Non-pigmented ciliary epithelial cell (primary cell): ENCODE results near the gene C2orf15.
A peak's percentile ranks its signal among the peaks of the same experiment; 100 is the strongest.
"Not testable (repeated sequence)": the region's sequence is repeated elsewhere in the genome, so short reads cannot be mapped to it uniquely, and the experiment has no call there.

Source experiments
- DNase-seq: peaks from one replicate; pipeline ENCODE4 v3.0.0-alpha.2; 2010; ENCODE audit warnings: low read depth

C2orf15 gene

DNA sequence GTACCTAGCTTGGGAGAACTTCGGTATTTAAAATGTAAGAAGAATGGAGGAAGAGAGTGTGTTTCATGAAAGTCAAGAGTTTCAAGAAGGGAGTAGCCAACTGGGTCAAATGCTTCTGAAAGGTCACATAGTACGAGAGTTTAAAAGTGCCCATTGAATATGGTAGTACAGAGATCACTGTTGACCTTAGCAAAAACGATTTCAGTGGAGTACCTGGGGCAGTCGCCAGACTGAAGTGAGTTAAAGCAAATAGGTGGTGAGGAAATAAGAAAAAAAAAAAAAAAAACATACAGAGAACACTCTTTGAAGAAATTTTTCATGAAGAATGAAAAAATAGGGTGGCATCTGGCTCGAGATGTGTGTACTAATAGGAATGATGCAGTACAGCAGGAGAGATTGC, 24.7 kb downstream of the C2orf15 start:
- no peak for DNase-seq

DNA sequence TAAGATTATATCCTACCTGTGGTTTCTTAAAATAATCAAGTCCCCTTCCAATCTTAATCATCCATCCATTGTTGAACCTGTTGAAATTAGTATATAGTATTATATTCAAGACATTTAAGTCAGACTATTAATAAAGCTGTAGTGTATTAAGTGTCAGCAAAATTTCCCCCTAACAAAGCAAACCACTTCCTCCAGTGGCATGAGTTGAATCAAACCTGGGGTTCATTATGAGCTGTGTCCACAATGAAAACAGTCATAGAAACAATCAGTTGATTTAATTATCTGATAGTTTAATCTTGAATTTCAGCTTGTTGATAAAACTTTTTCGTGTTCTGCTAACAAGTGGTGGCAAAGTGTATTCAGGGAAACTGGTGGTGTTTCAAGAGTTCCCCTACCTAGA, 28.0 kb downstream of the C2orf15 start:
- DNase-seq: no peak

DNA sequence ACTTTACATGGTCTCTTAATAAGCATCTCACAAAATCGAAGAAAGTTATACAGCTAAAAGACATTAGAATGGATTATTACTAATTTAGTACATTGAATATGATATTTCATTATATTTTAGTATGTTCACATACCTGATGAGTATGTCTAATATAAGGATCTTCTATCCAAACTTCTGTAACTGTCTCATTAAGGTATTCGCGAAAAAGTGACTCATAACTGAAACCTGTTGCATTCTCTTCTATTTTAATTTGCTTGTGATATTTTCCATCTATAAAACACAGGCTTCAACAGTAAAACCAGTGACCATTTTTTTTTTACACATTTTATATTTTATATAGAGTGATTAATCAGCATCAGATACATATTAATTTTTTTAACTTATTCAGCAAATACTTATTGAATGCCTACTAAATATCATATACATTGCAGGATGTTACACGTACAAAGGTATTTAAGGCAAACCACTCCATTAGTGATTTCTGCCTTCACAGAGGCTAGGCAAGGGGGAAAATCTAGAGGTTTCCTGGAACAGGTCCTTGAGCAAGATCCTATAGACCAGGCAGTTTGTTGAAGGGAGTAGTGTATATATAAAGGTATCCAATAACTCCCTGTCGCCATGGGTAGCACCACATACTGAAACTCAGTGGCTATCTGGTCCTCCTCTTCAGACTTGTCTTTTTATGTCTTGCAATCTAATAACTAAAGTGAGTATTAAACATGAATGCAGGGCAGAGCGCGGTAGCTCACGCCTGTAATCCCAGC, 30.1 kb downstream of the C2orf15 start:
- no peak for DNase-seq

DNA sequence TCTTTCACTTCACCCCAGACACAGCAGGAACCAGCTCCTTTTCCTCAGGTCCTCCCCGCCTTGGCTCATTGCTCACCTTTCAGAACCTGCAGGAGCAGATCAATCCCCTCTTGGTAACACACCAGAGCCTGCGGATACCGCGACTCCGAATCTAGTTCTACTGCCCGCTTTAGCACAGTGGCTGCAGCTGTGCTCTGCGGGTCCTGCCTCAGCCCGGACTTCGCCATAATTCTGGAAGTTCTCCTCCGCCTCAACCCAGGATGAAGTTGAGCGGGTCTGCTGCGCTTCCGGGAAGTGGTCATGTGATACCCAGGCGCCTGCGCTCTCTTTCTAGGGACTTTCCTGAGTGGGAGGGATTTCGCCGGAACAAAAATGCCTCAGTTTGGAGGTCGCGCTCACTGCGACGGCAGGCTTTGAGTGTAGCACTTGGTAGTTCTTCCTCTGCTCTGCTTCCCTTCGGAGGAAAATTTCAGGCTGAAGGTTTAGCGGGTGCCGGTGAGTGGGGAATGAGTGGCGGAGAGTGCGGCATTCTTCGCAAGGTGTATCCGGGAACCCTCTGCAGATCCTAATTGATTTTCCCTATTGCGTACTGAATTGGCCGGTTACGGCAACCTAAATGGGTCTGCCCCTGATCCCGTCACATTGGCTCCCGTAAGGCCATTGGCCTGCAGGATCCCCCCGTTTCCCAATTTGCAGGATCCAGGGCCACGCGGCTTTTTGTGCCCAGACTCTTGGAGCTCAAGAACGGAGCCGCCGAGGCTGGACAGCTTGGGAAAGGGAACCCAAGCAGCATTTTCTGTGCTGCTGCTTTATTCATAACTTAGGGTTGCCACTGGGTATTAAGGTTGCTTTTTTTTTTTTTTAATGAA, 39.5 kb downstream of the C2orf15 start, which contains the start of the genes MITD1 and MRPL30:
Gene MITD1 (minus strand): TSS at position 304 of the 869 bp plus-strand sequence. CDS start 77 bp downstream, at position 227.
Gene MRPL30 (plus strand): TSS at position 430 of the 869 bp plus-strand sequence. CDS start 5,020 bp downstream, outside the sequence.
- DNase-seq: peak; percentile 86

DNA sequence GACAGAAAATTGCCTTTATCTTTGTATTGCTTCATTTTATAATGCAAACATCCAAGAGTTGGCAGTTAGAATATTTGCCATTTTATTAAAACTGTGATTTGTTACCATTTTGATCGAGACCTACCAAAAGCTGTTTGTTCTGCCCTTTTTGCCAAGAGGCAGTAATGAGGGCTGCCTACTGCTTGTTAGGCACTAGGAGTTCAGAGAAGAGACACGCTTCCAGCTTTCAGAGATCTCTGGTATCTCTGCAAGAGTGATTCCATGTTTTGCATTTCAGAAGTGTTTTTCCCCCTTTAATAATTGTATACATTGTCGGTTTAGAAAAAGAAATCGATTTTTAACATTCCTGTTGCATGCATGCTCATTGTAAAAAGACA, 40.1 kb downstream of the C2orf15 start:
- no peak for DNase-seq

DNA sequence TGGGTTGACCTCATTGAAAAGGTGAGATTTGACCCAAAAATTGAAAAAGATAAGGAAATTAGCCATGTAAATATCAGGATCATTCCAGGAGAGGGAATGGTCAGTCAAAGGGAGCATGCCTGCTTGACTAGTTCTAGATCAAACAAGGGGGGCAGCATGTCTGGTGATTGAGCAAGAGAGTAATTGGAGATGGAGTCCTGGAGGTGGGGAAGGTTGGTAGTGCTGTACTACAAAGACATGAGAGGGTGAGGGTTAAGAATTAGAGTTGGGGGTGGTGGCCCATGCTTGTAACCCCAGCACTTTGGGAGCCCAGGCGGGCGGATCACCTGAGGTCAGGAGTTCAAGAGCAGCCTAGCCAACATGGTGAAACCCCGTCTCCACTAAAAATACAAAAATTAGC, 41.5 kb downstream of the C2orf15 start:
- DNase-seq: no peak

DNA sequence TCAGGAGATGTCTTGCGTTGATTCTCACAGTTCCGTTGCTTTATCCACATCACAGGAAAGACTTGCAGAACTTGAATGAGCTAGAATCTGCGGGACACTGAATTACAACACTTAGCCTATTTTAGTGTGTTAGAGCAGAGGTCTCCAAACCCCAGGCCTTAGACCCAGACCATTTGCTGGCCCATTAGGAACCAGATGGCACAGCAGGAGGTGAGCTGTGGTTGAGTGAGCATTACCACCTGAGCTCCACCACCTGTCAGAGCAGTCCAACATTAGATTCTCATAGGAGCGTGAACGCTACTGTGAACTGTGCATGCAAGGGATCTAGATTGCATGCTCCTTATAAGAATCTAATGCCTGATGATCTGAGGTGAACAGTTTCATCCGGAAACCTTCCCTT, 43.3 kb downstream of the C2orf15 start:
- no peak for DNase-seq

DNA sequence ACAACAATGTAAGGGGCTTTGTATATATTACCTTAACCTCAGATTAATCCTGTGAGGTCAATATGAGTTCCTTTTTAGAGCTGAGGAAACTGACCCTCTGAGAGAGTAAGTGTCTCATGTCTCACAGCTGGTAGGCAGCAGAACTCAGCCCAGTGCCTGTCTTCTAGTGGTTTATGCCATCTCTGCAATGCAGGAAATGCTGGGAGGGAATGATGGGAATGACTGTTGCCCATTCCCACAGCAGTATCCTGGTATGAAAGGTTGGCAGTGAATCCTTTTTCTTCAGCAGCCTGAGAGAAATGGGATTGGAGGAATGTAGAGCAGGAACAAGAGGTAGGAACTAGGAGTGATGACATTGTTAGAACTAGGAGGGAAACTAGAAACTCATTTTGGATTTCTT, 45.5 kb downstream of the C2orf15 start:
- DNase-seq: no peak

DNA sequence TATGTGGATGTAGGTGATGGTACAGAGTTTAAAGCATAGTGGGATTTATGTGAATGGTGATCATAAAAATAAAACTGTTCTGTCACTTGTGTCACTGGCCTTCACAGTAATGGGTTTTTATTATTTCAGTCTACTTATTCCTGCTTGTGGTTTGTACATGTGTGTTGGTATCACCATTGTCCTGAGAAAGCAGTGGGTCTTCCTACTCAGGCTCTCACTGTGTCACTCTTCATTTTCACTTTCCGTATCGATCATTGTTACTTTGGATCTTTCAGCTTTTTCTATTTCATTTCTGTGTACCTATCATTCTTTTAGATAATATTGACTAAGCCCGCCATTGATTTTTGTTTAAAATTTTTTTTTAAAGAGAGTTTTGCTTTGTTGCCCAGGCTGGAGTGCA, 46.9 kb downstream of the C2orf15 start:
- no peak for DNase-seq

DNA sequence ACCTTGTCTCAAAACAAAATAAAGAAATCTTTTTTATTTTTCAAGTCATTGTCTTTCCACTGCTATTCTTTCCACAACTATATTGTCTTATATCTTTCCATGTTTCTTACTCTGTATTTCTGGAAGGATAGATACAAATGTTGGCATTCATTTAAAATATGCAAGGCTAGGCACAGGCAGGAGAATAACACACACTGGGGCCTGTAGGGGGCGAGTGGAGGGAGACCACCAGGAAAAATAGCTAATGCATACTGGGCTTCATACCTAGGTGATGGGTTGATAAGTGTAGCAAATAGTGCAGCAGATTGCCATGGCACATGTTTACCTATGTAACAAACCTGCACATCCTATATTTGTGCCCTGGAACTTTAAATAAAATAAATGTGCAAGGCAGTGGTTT, 49.0 kb downstream of the C2orf15 start:
- no peak for DNase-seq

DNA sequence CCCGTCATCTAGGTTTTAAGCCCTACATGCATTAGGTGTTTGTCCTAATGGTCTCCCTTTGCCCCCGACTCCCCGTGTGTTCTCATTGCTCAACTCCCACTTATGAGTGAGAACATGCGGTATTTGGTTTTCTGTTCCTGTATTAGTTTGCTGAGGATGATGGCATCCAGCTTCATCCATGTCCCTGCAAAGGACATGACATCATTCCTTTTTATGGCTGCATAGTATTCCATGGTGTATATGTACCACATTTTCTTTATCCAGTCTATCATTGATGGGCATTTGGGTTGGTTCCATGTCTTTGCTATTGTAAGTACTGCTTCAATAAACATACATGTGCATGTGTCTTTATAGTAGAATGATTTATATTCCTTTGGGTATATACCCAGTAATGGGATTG, 50.9 kb downstream of the C2orf15 start:
- not testable (repeated sequence) for DNase-seq

DNA sequence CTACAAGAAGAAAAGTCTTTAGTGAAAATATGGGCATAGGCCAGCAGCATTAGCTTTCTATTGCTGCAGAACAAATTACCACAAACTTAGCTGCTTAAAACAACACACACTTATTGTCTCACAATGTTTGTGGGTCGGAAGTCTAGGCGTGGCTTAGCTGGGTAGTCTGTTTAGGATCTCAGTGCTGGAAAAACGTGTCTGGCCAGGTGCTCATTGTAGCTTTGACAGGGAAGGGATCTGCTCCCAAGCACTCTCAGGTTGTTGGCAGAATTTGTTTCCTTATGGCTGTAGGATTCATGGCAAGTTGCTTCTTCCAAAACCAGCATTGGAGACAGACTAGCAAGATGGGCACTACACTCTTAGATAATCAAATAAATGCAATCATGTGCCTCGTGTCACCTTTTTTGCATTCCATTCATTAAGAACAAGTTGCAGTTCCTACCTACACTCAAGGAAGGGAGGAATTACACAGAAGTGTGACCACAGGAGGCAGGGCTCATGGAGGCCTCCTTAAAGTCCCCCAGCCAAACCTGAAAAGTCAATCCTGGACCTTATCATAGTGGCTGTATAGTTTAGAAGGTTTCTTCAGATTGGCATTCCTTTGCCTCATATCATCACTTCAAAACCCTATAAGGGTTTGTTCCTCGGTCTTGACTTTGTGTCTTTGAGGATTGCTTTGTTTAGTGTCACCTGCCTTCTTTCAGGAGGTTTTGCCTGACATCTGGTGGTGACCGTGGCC, 56.8 kb downstream of the C2orf15 start:
- no peak for DNase-seq

DNA sequence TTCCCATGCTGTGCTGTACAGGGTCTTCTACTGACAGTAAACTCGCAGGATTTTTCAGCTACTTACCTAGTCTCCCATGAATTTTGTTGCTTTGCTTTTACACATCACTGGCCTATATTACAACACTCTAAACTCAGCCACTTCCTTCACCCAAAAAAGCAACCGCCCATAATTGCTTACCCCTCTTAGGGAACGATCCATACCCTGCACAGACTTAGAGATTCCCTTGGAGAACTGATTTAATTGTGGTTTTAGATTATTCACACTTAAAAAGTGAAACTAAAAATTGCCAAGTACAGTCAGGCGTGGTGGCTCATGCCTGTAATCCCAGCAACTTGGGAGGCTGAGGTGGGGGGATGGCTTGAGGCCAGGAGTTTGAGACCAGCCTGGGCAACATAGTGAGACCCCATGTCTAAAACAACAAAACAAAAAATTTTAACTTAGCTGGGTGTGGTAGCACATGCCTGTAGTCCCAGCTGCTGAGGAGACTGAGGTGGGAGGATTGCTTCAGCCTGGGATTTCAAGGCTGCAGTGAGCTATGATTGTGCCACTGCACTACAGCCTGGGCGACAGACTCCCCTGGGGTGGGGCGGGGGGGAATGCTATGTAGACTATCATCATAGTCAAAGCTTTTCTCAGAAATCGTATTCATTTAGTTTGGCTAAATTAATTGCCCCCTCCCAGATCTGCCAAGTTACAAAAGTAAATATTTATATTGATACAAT, 58.7 kb downstream of the C2orf15 start:
- no peak for DNase-seq
